Right ventricle myocardium superior (tissue), 1 donor: ENCODE results near the gene ENAH. TPM values are rescaled to one million over a fixed set of nuclear protein-coding genes. Genes with fewer than 3 reads are reported as not detected.
A peak's percentile ranks its signal among the peaks of the same experiment; 100 is the strongest.

Experiments
- ATAC-seq: fragments of 200-7000 bp; cut with Tn5 transposase; one replicate; pipeline ENCODE4 v1.9.1; 2020; ENCODE audit warnings: mild to moderate bottlenecking; ENCODE audit not compliant: poor library complexity
- DNase-seq: peaks from one replicate; pipeline ENCODE4 v3.0.0-alpha.2; 2020
- intact Hi-C: fragments of 100-400 bp; cut with DNase I; formaldehyde crosslinking; loops from one replicate; pipeline ENCODE4 v1.11.2; 2022
- total RNA-seq: library from RNA; stranded (reverse); fragmentation: NEBNext Ultra II Directional; extraction: Animal tissue kit (Norgen Biotek cat#: 25700); gene quantifications from one replicate; pipeline ENCODE4 v1.2.1, GENCODE V29; 2021
- donor health status: DM: no; HTN: yes; CAD: no; lungs with severe emphysema.

Gene ENAH
- total RNA-seq, 1 donor from 2014 or later = 70.4 TPM

GRCh38 chr1:225461533-225462428 lies 191.1 kb downstream of the ENAH start:
- ATAC-seq (no peak), DNase-seq (peak; percentile 39)
- intact Hi-C loops = no loop called here

- intact Hi-C loops = no loop called here
- ATAC-seq (no peak), DNase-seq (peak; percentile 25)
Measured at GRCh38 chr1:225460737-225461532, 192.0 kb downstream of the ENAH start.

GRCh38 chr1:225460021-225460736 lies 192.7 kb downstream of the ENAH start:
- ATAC-seq (peak; percentile 18), DNase-seq (peak; percentile 35)
- intact Hi-C loops = no loop called here

GRCh38 chr1:225458222-225458631 lies 194.7 kb downstream of the ENAH start:
- ATAC-seq = peak; percentile 18
- intact Hi-C loops = no loop called here
- no peak for DNase-seq

DNA sequence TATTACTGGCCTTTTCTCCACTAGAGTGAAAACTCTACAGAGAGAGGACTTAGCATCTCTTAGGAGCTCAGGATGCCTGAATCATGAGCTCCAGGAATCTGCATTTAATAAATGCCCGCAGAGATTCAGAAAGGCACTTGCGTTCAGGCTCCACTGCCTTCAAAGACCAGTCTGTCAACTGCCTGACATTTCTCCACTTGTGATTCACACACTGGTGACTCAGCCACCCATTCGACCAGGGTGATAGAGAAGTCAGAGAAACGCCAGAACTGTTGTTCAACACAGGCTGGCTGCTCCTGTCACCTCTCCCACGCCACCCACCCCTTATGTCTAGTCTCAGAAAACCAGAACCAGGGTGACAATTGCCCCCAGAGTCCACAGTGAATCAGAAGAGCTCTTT lies 198.2 kb downstream of the ENAH start:
- intact Hi-C loops = no loop called here
- no peak for ATAC-seq
- peak; percentile 8 for DNase-seq

DNA sequence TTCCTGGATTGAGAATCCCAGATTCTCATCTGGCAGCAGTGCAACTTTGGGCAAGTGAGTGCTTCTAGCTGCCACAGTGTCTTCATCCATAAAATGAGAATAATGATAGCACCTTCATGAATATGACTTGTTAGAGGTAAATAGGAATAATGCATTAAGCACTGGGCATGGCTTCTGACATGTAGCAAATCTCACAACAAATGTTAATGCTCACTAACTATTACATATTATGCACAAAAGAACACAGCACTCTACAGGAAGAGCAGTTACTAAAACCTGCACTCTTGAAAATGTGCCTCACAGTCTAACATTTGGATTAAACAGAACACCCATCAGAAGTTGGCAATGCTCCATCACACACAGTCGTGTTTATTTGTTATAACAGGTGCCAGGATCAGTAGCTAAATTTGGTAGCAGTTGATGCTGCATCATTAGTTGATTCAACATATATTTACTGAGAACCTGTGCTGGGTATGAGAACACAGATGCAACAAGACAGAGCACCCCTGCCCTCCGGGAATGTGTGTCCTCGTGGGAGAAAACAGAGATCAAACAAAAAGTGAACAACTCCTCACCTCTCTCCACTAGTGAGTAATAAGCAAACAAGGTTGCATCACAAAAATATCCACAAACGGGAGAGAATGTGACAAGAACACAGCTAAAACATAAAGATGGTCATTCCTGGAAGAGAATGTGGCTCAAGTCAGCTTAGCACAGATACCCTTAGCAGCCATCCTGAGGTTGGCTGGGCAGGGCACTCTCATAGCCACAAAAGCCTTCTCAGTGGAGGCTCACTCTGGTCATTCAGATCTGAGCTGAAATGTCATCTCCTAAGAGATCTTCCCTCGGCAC lies 198.9 kb downstream of the ENAH start:
- intact Hi-C loops = no loop called here
- no peak for ATAC-seq
- no peak for DNase-seq

GRCh38 chr1:225451840-225452515 lies 200.9 kb downstream of the ENAH start:
- DNase-seq = no peak
- ATAC-seq = no peak
- intact Hi-C loops = no loop called here

DNA sequence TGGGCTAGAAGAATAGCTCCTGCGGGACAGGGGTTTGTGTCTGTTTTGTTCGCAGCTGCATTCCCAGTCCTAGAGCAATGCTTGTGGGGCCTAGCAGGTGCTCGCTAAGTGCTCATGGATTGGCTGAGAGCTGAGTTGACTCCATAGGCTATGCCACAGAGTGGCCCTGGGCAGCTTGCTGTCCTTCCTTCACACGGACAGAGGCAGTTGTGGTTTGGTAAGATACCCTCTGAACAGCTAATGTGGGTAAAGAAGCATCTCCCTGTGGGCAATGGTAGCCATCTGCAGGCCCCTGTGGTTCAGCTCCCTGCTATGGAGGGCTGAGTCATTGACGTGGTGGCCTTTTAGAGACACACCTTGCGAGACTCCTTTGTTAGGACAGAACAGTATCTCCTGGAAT lies 201.6 kb downstream of the ENAH start:
- ATAC-seq (no peak), DNase-seq (no peak)
- intact Hi-C loops = no loop called here

DNA sequence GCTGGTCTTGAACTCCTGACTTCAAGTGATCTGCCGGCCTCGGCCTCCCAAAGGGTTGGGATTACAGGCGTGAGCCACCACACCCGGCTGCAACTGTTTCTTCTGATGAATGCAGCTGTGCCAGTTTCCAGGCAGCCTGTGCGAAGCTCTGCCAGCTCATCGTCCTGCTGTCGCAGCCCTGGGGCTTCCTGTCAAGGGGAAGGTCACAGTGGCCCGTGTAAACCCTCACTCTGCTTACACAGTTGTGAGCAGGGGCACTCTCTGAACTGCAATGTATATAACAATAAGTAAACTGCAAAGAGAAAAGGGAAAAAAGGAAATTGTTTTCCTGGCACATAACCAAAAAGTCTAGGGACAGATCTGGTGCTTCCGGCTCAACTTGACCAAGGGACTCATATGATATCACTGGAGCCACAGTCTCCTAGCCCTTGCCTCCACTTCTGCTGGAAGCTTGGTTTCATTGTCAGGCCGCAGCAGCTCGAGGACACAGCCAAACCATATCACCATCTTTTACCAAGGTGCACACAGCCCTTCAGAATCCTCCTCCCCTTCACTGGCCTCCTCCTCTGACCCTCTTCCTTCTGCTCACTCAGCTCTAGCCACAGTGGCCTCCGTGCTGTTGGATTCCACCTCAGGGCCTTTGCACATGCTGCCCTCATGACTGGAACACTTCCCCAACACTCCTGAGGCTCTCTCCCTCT lies 202.3 kb downstream of the ENAH start:
- intact Hi-C loops = no loop called here
- peak; percentile 45 for ATAC-seq
- DNase-seq = peak; percentile 71

GRCh38 chr1:225449774-225450173 lies 203.1 kb downstream of the ENAH start:
- ATAC-seq (no peak), DNase-seq (no peak)
- intact Hi-C loops = no loop called here

DNA sequence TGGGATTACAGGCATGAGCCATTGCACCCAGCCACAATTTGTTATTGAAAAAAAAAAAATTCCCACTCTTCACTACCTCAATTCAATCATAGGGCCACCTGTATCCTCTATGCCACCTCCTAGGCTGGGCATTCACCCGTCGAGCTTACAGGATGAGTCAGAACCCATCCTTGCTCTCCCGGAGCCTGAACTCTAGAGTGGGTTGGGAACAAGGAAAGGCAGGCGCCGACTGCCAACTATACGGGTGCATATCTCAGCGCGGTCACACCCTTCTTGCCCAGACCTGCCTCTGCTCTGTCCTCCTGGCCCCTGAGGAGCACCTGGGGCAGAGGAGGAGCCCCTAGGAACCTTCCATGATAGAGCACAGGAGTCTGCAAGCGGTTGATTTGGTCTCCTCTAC lies 203.7 kb downstream of the ENAH start:
- intact Hi-C loops = no loop called here
- DNase-seq (no peak), ATAC-seq (no peak)

DNA sequence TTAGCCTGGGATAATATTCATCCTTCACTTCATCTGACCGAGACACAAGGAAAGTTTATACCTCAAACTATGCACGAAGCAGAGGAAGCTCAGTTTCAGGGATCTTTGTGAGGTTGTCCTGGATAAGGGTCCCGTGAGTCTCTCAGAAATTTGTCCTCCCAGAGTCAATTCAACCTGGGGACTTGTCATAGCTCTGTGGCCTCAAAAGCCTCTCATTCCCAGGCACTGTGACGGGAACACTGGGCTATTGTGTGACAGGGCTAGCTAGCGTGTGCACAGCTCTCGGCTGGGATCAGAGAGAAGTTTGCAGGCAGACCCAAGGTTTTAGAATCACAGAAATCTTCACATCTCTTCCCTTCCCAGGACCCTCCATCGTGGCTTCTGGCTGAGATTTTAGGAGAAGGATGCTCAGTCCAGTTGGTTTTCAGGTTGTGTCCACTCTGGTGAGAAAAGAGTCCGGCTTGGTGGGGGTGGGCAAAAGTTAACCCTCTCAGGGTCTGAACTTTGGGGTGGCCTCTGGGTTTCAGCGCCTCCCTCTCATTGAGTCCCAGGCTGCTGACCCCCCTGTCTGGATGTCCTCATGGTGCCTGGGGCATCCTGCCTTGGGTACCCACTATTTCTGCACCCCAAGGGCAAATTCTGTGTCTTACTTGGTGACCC lies 204.6 kb downstream of the ENAH start:
- DNase-seq = no peak
- intact Hi-C loops = no loop called here
- no peak for ATAC-seq

DNA sequence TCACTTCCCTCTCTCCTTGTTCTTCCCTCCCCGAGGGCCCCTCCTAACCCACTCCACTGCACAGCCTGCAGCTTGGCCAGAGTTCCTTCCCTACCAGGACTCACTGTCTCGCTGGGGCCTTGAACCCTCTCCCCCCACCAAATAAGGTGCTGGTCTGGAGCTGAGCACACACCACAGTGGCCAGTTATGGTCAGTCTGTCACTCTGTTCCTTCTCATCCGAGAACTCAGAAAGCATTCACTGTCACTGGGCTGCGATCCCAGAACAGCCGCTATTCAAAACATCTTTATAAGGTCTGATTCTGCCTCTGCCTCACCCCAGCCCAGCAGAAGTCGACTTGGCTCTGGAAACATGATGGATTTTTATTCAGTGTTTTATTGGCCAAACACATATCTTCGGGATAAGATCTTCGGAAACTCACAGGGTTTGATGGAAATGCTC lies 205.3 kb downstream of the ENAH start:
- ATAC-seq (peak; percentile 38), DNase-seq (no peak)
- intact Hi-C loops = no loop called here

DNA sequence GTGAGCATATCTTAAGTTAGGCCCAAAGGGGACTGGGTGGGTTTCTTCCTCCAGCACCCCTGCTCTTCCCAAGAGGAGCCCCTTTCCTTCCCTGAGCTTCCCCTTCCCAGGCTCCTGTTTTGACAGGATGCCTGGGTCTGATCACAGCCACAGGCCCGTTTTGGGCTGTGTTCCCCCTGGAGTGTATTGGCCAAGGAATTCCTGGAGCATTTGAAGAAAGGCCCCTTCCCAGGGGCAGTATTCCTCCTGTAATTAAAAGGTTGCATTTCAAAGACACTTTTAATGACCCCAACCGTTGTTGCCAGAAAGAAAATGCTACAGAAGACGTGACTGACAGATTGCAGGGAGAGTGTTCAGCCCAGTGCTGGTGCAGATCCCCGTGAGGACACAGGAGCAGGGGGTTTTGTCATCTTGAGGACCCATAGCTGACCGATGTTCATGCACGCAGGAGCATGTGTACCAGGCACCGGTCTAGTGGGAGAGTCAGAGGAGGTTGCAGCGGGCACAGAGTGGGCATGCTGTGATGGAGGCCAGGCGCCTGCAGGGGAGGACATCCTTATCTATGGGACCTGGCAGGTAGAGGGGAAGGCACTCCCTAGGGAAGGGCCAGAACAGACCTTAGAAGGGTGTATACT lies 205.8 kb downstream of the ENAH start:
- intact Hi-C loops = no loop called here
- ATAC-seq (no peak), DNase-seq (no peak)

DNA sequence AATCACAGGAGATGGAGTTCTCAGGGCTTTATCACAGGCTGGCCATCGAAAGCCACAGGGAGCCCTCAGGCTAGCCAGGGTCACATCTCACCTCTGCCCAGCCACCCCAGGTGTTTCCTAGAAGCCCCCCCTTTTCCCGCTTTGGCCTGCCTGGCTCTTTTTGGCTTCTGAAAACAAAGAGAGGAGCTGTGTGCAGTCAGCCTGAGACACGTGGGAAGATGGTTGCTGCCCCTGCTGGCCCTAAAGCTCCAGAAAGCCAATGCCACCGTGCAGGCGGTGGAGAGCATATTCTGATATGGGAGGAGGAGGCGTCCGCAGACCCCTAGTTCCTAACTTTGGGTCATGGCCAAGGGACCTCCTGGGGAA lies 206.3 kb downstream of the ENAH start:
- intact Hi-C loops = no loop called here
- ATAC-seq (no peak), DNase-seq (no peak)
